OCI-LY7 (cell line): ENCODE results near the gene IRF2BP2. TPM values are rescaled to one million over a fixed set of nuclear protein-coding genes. Genes with fewer than 3 reads are reported as not detected.

Experiments
- BruUV-seq: library from RNA; stranded (reverse); fragments of 400-500 nt; replicated peaks from 2 replicates; lab custom pipeline; 2021; lab: Mats Ljungman, UMichigan
- CTCF ChIA-PET: fragments of 300-600 bp; sonication (Branson Sonifier 250); formaldehyde crosslinking; loops from one replicate; lab custom pipeline; 2022; ENCODE audit warnings: antibody characterized with exemption; ENCODE audit not compliant: unreplicated experiment; lab: Charles Lee
- POLR2A ChIA-PET: fragments of 300-600 bp; sonication (Branson Sonifier 250); formaldehyde crosslinking; loops from one replicate; lab custom pipeline; 2022; ENCODE audit warnings: antibody characterized with exemption; lab: Charles Lee
- DNase-seq: peaks from one replicate; pipeline ENCODE4 v3.0.0-alpha.2; 2015; ENCODE audit warnings: low spot score
- H2AFZ ChIP-seq: fragments of 200-600 bp; sonication (generic), shearing (Covaris generic); 2 replicates; pipeline ENCODE4 v1.6.1; 2014; ENCODE audit warnings: mild to moderate bottlenecking, antibody characterized with exemption, low read length, moderate library complexity
- H3K27ac ChIP-seq: fragments of 200-600 bp; sonication (generic); 2 replicates; pipeline ENCODE4 v1.5.1; 2014; ENCODE audit warnings: mixed run types, low read depth, mild to moderate bottlenecking, moderate library complexity, low read length, inconsistent platforms; ENCODE audit not compliant: poor library complexity, severe bottlenecking
- H3K36me3 ChIP-seq: fragments of 200-600 bp; sonication (generic); 2 replicates; pipeline ENCODE4 v1.6.1; 2014; ENCODE audit warnings: mild to moderate bottlenecking, antibody characterized with exemption, low read length, moderate library complexity, mixed read lengths; ENCODE audit not compliant: insufficient read depth
- H3K4me1 ChIP-seq: fragments of 200-600 bp; sonication (generic); 2 replicates; pipeline ENCODE4 v1.5.1; 2014; ENCODE audit warnings: mild to moderate bottlenecking, low read length; ENCODE audit not compliant: insufficient read depth, poor library complexity, severe bottlenecking
- H3K4me2 ChIP-seq: fragments of 200-600 bp; sonication (generic); 2 replicates; pipeline ENCODE4 v1.6.1; 2014; ENCODE audit warnings: mild to moderate bottlenecking, low read length
- H3K4me3 ChIP-seq: fragments of 200-600 bp; sonication (generic); 2 replicates; pipeline ENCODE4 v1.5.1; 2014; ENCODE audit warnings: mild to moderate bottlenecking, low read depth, low read length; ENCODE audit not compliant: poor library complexity, severe bottlenecking
- H3K79me2 ChIP-seq: fragments of 200-600 bp; sonication (generic); 2 replicates; pipeline ENCODE4 v1.6.1; 2016; ENCODE audit warnings: low read depth, mild to moderate bottlenecking, low read length, moderate library complexity, mixed read lengths; ENCODE audit not compliant: insufficient read depth
- H3K9me2 ChIP-seq: fragments of 200-600 bp; sonication (generic); 2 replicates; pipeline ENCODE4 v1.6.1; 2016; ENCODE audit warnings: mild to moderate bottlenecking, low read length, mixed read lengths; ENCODE audit not compliant: insufficient read depth
- H3K9me3 ChIP-seq: fragments of 200-600 bp; sonication (generic); 2 replicates; pipeline ENCODE4 v1.6.1; 2014; ENCODE audit warnings: mild to moderate bottlenecking, mixed run types, low read length, mixed read lengths
- H4K20me1 ChIP-seq: fragments of 200-600 bp; sonication (generic); 2 replicates; pipeline ENCODE4 v1.6.1; 2014; ENCODE audit warnings: mild to moderate bottlenecking, antibody characterized with exemption, low read length, moderate library complexity, mixed read lengths; ENCODE audit not compliant: insufficient read depth
- CTCF ChIP-seq: fragments of 200-600 bp; sonication (generic); conservative IDR thresholded peaks from 2 replicates; pipeline ENCODE4 v1.5.1; 2014; ENCODE audit warnings: mild to moderate bottlenecking, antibody characterized with exemption, low read length, moderate library complexity, mixed read lengths
- EZH2phosphoT487 ChIP-seq: fragments of 200-600 bp; sonication (generic); IDR thresholded peaks from 2 replicates; pipeline ENCODE4 v1.6.1; 2018; ENCODE audit warnings: low read depth, borderline replicate concordance, mild to moderate bottlenecking, mixed run types, antibody characterized with exemption, low read length, moderate library complexity, mixed read lengths
- intact Hi-C: fragments of 100-400 bp; cut with micrococcal nuclease; formaldehyde crosslinking; loops from one replicate; pipeline ENCODE4 v1.10.0; 2022; ENCODE audit not compliant: unreplicated experiment
- total RNA-seq, 2 experiments: library from RNA; depleted of rRNA in 1 of 2; stranded (reverse); fragments of >200 nt in 1 of 2; shearing (Covaris generic) in 1 of 2; gene quantifications; 2 replicates each; pipeline ENCODE4 v1.2.3, GENCODE V29; 2014 to 2022

Gene IRF2BP2
- total RNA-seq, 2 experiments from 2014 or later, result 40.6 to 65.9 TPM

DNA sequence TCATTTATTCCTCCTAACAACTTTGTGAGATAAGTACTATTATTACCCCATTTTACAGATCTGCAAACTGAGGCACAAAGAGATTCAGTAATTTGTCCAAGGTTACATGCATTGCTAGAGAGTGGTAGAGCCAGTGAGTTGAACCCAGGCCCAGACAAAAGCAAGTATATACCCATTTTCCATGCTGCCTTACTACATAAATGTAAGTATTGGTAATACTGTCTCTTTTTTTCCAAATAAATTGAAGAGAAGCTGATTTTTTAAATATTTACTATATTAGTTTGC lies 33.8 kb upstream of the IRF2BP2 start:
- H3K79me2 ChIP-seq, result no peaks in the 10 kb centered on the region
- no peak for DNase-seq
- ChIA-PET CTCF (no interaction called here), POLR2A (interaction anchor here (1.8 kb wide), 1 partner anchor 10 kb away, joined by 4 read pairs; no protein-coding TSS in a partner anchor)
- no peak overlapping the region for H2AFZ ChIP-seq
- H3K4me2 ChIP-seq, result no peak overlapping the region
- no peak overlapping the region for H3K27ac ChIP-seq
- H3K4me1 ChIP-seq, result peaks cover 12% of the 10 kb centered on the region
- BruUV-seq, result no TSS peak
- intact Hi-C loops, result no loop called here
- H3K9me3 ChIP-seq, result peaks cover 8% of the 10 kb centered on the region; the same call in 1 of the 2 replicates
- H3K36me3 ChIP-seq, result no peaks in the 10 kb centered on the region
- no peak for TF ChIP-seq CTCF
- H4K20me1 ChIP-seq, result no peaks in the 10 kb centered on the region
- H3K4me3 ChIP-seq, result no peak overlapping the region
- H3K9me2 ChIP-seq, result no peaks in the 10 kb centered on the region

DNA sequence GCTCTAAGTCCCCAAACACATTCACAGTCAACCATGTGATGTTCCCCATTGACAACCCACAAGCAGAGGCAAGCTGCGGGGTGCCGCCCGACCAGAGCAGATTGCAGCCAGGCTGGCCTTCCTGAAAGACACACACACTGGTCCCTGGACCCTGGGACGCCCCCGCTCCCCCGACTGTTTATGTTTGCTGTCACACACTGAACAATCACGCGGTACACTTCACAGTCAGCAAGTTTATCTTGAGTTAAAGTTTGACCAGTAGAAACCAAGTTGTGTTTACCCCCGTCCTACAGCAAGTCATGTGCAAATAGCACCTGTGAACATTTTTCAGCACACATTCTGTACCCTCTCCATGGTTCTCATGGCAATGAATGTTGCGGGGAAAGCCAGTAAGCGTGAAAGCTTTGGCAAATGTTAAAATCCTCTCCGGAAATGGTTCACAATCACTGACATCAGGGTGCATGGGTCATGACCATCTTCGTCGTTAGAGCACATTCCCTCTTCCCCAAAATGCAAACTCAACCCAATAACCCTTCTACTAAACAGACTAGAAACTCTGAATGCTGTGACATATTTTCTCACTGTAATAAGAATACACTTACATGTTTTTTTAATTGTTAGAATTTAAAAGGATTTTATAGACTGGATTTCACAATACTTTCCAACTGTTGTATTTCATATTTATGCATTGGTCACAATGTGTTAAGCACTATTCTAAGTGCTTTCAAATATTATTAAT lies 33.3 kb upstream of the IRF2BP2 start:
- POLR2A ChIA-PET, result interaction anchor here (1.8 kb wide), 1 partner anchor 10 kb away, joined by 4 read pairs; no protein-coding TSS in a partner anchor
- no peaks in the 10 kb centered on the region for H3K79me2 ChIP-seq
- H4K20me1 ChIP-seq, result no peaks in the 10 kb centered on the region
- no peak overlapping the region for H3K4me3 ChIP-seq
- no peak overlapping the region for H3K27ac ChIP-seq
- no peaks in the 10 kb centered on the region for H3K36me3 ChIP-seq
- no peak overlapping the region for H2AFZ ChIP-seq
- intact Hi-C loops, result no loop called here
- TF ChIP-seq CTCF (no peak), EZH2phosphoT487 (no peak)
- H3K4me1 ChIP-seq, result peaks cover 12% of the 10 kb centered on the region
- H3K4me2 ChIP-seq, result no peak overlapping the region
- no peak for DNase-seq
- BruUV-seq, result no TSS peak
- peaks cover 8% of the 10 kb centered on the region; the same call in 1 of the 2 replicates for H3K9me3 ChIP-seq
- H3K9me2 ChIP-seq, result no peaks in the 10 kb centered on the region
- CTCF ChIA-PET, result no interaction called here

DNA sequence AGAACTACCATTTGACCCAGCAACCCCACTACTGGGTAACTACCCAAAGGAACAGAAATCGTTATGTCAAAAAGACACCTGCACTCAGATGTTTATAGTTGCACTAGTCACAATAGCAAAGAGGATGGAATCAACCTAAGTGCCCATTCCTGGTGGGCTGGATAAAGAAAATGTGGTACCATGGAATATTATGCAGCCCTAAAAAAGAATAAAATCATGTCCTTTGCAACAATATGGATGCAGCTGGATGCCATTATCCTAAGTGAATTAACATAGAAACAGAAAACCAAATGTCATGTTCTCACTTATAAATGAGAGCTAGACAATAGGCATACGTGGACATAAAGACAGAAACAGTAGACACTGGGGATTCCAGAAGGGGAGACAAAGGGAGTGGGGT lies 32.5 kb upstream of the IRF2BP2 start:
- TF ChIP-seq EZH2phosphoT487, result no peak
- no peak for TF ChIP-seq CTCF
- H3K4me1 ChIP-seq, result peaks cover 8% of the 10 kb centered on the region
- no peaks in the 10 kb centered on the region for H3K79me2 ChIP-seq
- POLR2A ChIA-PET, result interaction anchor here (1.8 kb wide), 1 partner anchor 9 kb away, joined by 4 read pairs; no protein-coding TSS in a partner anchor
- no peak overlapping the region for H3K4me3 ChIP-seq
- H4K20me1 ChIP-seq, result no peaks in the 10 kb centered on the region
- no TSS peak for BruUV-seq
- intact Hi-C loops, result no loop called here
- H3K4me2 ChIP-seq, result no peak overlapping the region
- no peak for DNase-seq
- H3K9me2 ChIP-seq, result no peaks in the 10 kb centered on the region
- H3K36me3 ChIP-seq, result no peaks in the 10 kb centered on the region
- H3K27ac ChIP-seq, result no peak overlapping the region
- CTCF ChIA-PET, result no interaction called here
- H2AFZ ChIP-seq, result no peak overlapping the region
- H3K9me3 ChIP-seq, result peaks cover 8% of the 10 kb centered on the region; the same call in 1 of the 2 replicates
